IMR-90 (cell line): Measurements from ENCODE around the gene LAPTM5. TPM values are rescaled to one million over a fixed set of nuclear protein-coding genes. Genes with fewer than 3 reads are reported as not detected.

Experiments
- ATAC-seq: fragments of 200-7000 bp; cut with Tn5 transposase; 2 replicates; pipeline ENCODE4 v1.9.1; 2020; ENCODE audit warnings: low read depth, mild to moderate bottlenecking, moderate library complexity
- BruUV-seq: library from RNA; stranded (reverse); fragments of 400-500 nt; replicated peaks from 2 replicates; lab custom pipeline; 2021; lab: Mats Ljungman, UMichigan
- CTCF ChIA-PET: fragments of 300-600 bp; formaldehyde crosslinking; extraction: SDS; loops from one replicate; lab custom pipeline; 2021; ENCODE audit warnings: antibody characterized with exemption; lab: Yijun Ruan, JAX
- POLR2A ChIA-PET: fragments of 300-600 bp; sonication (Branson Sonifier 250); formaldehyde crosslinking; loops from one replicate; lab custom pipeline; 2022; ENCODE audit warnings: antibody characterized with exemption; ENCODE audit not compliant: unreplicated experiment; lab: Charles Lee
- DNase-seq: peaks from one replicate; pipeline ENCODE4 v3.0.0; 2013
- H2AFZ ChIP-seq: replicated peaks from 2 replicates; pipeline ENCODE3; 2013; ENCODE audit warnings: low read length, mild to moderate bottlenecking; ENCODE audit not compliant: poor library complexity
- H2AK5ac ChIP-seq: 2 replicates; pipeline ENCODE4 v1.6.1; 2013; ENCODE audit warnings: low read depth, low read length, inconsistent platforms
- H2AK9ac ChIP-seq: replicated peaks from 2 replicates; pipeline ENCODE3; 2013; ENCODE audit warnings: mild to moderate bottlenecking, low read depth, low read length, moderate library complexity; ENCODE audit not compliant: poor library complexity
- H2BK120ac ChIP-seq: 2 replicates; pipeline ENCODE4 v1.6.1; 2013; ENCODE audit warnings: low read depth, low read length, inconsistent platforms
- H2BK15ac ChIP-seq: 3 replicates; pipeline ENCODE4 v1.6.1; 2013; ENCODE audit warnings: low read depth, low read length, inconsistent platforms
- H2BK20ac ChIP-seq: 2 replicates; pipeline ENCODE4 v1.6.1; 2013; ENCODE audit warnings: low read depth, mild to moderate bottlenecking, inconsistent platforms, low read length, moderate library complexity
- H2BK5ac ChIP-seq: 2 replicates; pipeline ENCODE4 v1.6.1; 2013; ENCODE audit warnings: mild to moderate bottlenecking, low read depth, low read length, inconsistent platforms; ENCODE audit not compliant: poor library complexity, severe bottlenecking
- H3K14ac ChIP-seq: replicated peaks from 2 replicates; pipeline ENCODE4 v1.6.1; 2013; ENCODE audit warnings: low read depth, low read length, inconsistent platforms
- H3K18ac ChIP-seq: 2 replicates; pipeline ENCODE4 v1.6.1; 2013; ENCODE audit warnings: low read depth, low read length, control low read depth
- H3K23ac ChIP-seq: 2 replicates; pipeline ENCODE4 v1.6.1; 2013; ENCODE audit warnings: low read depth, low read length, inconsistent platforms
- H3K27ac ChIP-seq: 2 replicates; pipeline ENCODE4 v1.5.1; 2013; ENCODE audit warnings: mild to moderate bottlenecking, control low read depth, low read length; ENCODE audit not compliant: insufficient read depth
- H3K27me3 ChIP-seq: 2 replicates; pipeline ENCODE4 v1.6.1; 2013; ENCODE audit warnings: low read length; ENCODE audit not compliant: control insufficient read depth, insufficient read depth
- H3K36me3 ChIP-seq: 2 replicates; pipeline ENCODE4 v1.6.1; 2013; ENCODE audit warnings: low read length, mixed read lengths; ENCODE audit not compliant: control insufficient read depth, insufficient read depth
- H3K4ac ChIP-seq: 2 replicates; pipeline ENCODE4 v1.6.1; 2013; ENCODE audit warnings: low read depth, low read length, inconsistent platforms
- H3K4me1 ChIP-seq: 2 replicates; pipeline ENCODE4 v1.6.1; 2013; ENCODE audit warnings: low read length, mixed read lengths; ENCODE audit not compliant: control insufficient read depth, insufficient read depth
- H3K4me2 ChIP-seq: 2 replicates; pipeline ENCODE4 v1.6.1; 2013; ENCODE audit warnings: low read depth, mild to moderate bottlenecking, control low read depth, low read length, moderate library complexity
- H3K4me3 ChIP-seq: 2 replicates; pipeline ENCODE4 v1.5.1; 2013; ENCODE audit warnings: low read depth, mild to moderate bottlenecking, control low read depth, low read length, moderate library complexity; ENCODE audit not compliant: insufficient read depth
- H3K56ac ChIP-seq: 2 replicates; pipeline ENCODE4 v1.6.1; 2013; ENCODE audit warnings: low read length, inconsistent platforms; ENCODE audit not compliant: insufficient read depth; ENCODE audit errors: extremely low read depth
- H3K79me1 ChIP-seq, 2 experiments: 2 replicates each; pipeline ENCODE4 v1.6.1; 2013; ENCODE audit warnings: low read length in 2 of 2, inconsistent platforms in 1 of 2, low read depth in 1 of 2
- H3K9ac ChIP-seq: 2 replicates; pipeline ENCODE4 v1.6.1; 2013; ENCODE audit warnings: low read depth, low read length, control low read depth
- H3K9me1 ChIP-seq: 2 replicates; pipeline ENCODE4 v1.6.1; 2013; ENCODE audit warnings: low read length, inconsistent platforms; ENCODE audit not compliant: insufficient read depth
- H3K9me3 ChIP-seq: 2 replicates; pipeline ENCODE4 v1.6.1; 2013; ENCODE audit warnings: low read length; ENCODE audit not compliant: control insufficient read depth, insufficient read depth
- H4K20me1 ChIP-seq: 2 replicates; pipeline ENCODE4 v1.6.1; 2013; ENCODE audit warnings: low read length, inconsistent platforms; ENCODE audit not compliant: insufficient read depth
- H4K5ac ChIP-seq: 2 replicates; pipeline ENCODE4 v1.6.1; 2013; ENCODE audit warnings: mild to moderate bottlenecking, low read depth, low read length, control low read depth
- H4K8ac ChIP-seq, 2 experiments: 2 replicates each; pipeline ENCODE4 v1.6.1; 2013; ENCODE audit warnings: low read depth in 2 of 2, low read length in 2 of 2, control low read depth in 1 of 2, inconsistent platforms in 1 of 2
- H4K91ac ChIP-seq: 2 replicates; pipeline ENCODE4 v1.6.1; 2013; ENCODE audit warnings: low read depth, low read length, inconsistent platforms; ENCODE audit not compliant: insufficient read depth
- FOS ChIP-seq: fragments of 150-350 bp; IDR thresholded peaks from 2 replicates; pipeline ENCODE4 v1.6.1; 2016; ENCODE audit warnings: low read depth, low read length
- NFE2L2 ChIP-seq: fragments of 150-350 bp; IDR thresholded peaks from 2 replicates; pipeline ENCODE4 v1.6.1; 2016; ENCODE audit warnings: low read depth, mild to moderate bottlenecking, low read length
- WGBS, 2 experiments: methylation state at CpG; one replicate each; pipeline versions ENCODE4 v1.1.5 to v1.1.7; 2013; ENCODE audit warnings: missing lambda C conversion rate in 2 of 2; ENCODE audit not compliant: insufficient read length in 1 of 2; ENCODE audit errors: extremely low coverage in 2 of 2; 5-methylcytosine and 5-hydroxymethylcytosine counted together
- dilution Hi-C: fragments of 300-500 bp; cut with HindIII; formaldehyde crosslinking; loops from one replicate; pipeline ENCODE4 v1.14.3; 2018; ENCODE audit warnings: low sequenced_read_pairs; ENCODE audit not compliant: unreplicated experiment
- in situ Hi-C: fragments of 300-500 bp; cut with MboI; formaldehyde crosslinking; loops from 3 replicates; pipeline ENCODE4 v1.14.3; 2019; ENCODE audit warnings: low sequenced_read_pairs, inconsistent platforms, mixed read lengths
- intact Hi-C: fragments of 100-400 bp; cut with micrococcal nuclease; formaldehyde crosslinking; loops from 2 replicates; pipeline ENCODE4 v1.10.0; 2022
- polyA plus RNA-seq, 3 experiments: library from polyadenylated mRNA; depleted of rRNA; stranded (reverse); fragments of >200 nt; gene quantifications; 2 replicates each; pipeline ENCODE4 v1.2.3, GENCODE V29; 2012; ENCODE audit warnings: low replicate concordance in 1 of 3
- total RNA-seq: library from RNA; depleted of rRNA; stranded (reverse); fragments of >200 nt; gene quantifications from 2 replicates; pipeline ENCODE4 v1.2.3, GENCODE V29; 2012

The LAPTM5 gene
- total and polyA plus RNA-seq, 2 of the 4 experiments (the other 2 are of a cell fraction): 0.09 TPM; not detected in 1

DNA sequence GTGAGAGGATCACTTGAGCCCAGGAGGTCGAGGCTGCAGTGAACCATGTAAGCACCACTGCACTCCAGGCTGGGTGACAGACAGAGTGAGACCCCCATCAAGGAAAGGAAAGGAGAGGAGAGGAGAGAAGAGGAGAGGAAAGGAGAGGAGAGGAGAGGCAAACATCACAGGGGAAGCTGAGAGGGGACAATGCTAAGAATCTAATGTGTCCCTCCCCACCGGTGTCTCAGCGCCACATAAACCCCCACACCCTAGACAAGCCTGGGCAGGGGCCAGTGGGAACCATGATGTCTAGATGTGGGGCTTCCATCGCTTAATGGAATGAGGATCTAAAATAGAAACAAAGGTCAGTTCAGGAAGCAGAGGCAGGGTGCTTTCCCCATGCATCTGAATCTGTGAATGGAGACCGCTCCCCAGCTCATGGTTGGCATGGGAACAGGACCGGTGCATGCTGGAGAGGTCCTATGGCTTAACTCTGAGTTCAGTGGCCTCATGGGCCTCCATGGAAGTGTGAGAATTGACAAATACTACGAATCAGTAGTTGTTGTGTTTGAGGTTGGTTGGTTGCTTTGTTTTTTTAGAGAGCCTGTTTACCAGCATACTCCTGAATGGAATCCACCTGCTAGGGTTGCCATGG, 16.3 kb upstream of the LAPTM5 start:
- Histone ChIP-seq H2AFZ (no peak overlapping the region), H3K4me1 (no peaks in the 10 kb centered on the region), H3K23ac (no peak overlapping the region), H2BK5ac (no peak overlapping the region), H3K27me3 (peaks cover 18% of the 10 kb centered on the region), H2AK9ac (peak overlapping the region; percentile 50), H2BK120ac (no peak overlapping the region), H3K4me2 (no peak overlapping the region), H3K9me1 (no peaks in the 10 kb centered on the region), H4K91ac (no peak overlapping the region), H3K36me3 (no peaks in the 10 kb centered on the region), H4K5ac (no peak overlapping the region), H2AK5ac (no peak overlapping the region), H2BK20ac (no peak overlapping the region), H3K4ac (no peak overlapping the region), H2BK15ac (no peak overlapping the region), H3K18ac (no peak overlapping the region), H3K9ac (no peak overlapping the region), H3K4me3 (no peak overlapping the region), H3K14ac (no peak overlapping the region), H4K8ac (no peak overlapping the region), H3K9me3 (no peaks in the 10 kb centered on the region), H3K79me1 (no peaks in the 10 kb centered on the region), H4K20me1 (no peaks in the 10 kb centered on the region), H3K56ac (no peak overlapping the region), H3K27ac (no peak overlapping the region)
- dilution Hi-C loops (no loop called here), intact Hi-C loops (no loop called here), in situ Hi-C loops (no loop called here)
- POLR2A ChIA-PET: no interaction called here
- CTCF ChIA-PET: interaction anchor here (1.0 kb wide), 1 partner anchor 55 kb away, joined by 3 read pairs; no protein-coding TSS in a partner anchor
- BruUV-seq: no TSS peak
- no peak for TF ChIP-seq NFE2L2
- no peak for TF ChIP-seq FOS
- ATAC-seq: no peak
- WGBS, 2 experiments: 75% methylated on average over 3 of the region's 7 CpGs; no CpG with 5 or more reads in 1 of the 2 experiments
- no peak for DNase-seq
